Liver (tissue), 9 donors: ENCODE results near the gene CLCNKB. TPM values are rescaled to one million over a fixed set of nuclear protein-coding genes. Genes with fewer than 3 reads are reported as not detected.

Experiments
- DNase-seq: peaks from one replicate; pipeline ENCODE4 v3.0.0-alpha.2; 2017; ENCODE audit warnings: low spot score
- H3K27ac ChIP-seq, 2 donors: one replicate each; pipeline ENCODE4 v1.7.0; 2013; ENCODE audit warnings: inconsistent platforms in 2 of 2, low read length in 2 of 2, control low read depth in 1 of 2, low read depth in 1 of 2, mild to moderate bottlenecking in 1 of 2
- H3K27me3 ChIP-seq, 4 donors: one replicate each; pipeline versions ENCODE4 v1.6.1 to v1.7.0; 2013; ENCODE audit warnings: low read length in 3 of 4, inconsistent platforms in 1 of 4, mild to moderate bottlenecking in 1 of 4, moderate library complexity in 1 of 4; ENCODE audit not compliant: control insufficient read depth in 4 of 4, insufficient read depth in 4 of 4
- H3K36me3 ChIP-seq, 4 donors: one replicate each; pipeline versions ENCODE4 v1.6.1 to v1.7.0; 2013; ENCODE audit warnings: low read length in 3 of 4, mild to moderate bottlenecking in 3 of 4, low read depth in 1 of 4, moderate library complexity in 1 of 4; ENCODE audit not compliant: control insufficient read depth in 4 of 4, insufficient read depth in 3 of 4
- H3K4me1 ChIP-seq, 4 donors: one replicate each; pipeline versions ENCODE4 v1.6.1 to v1.7.0; 2013; ENCODE audit warnings: low read length in 3 of 4, mild to moderate bottlenecking in 3 of 4, moderate library complexity in 1 of 4; ENCODE audit not compliant: control insufficient read depth in 4 of 4, insufficient read depth in 4 of 4
- H3K4me3 ChIP-seq, 3 donors: one replicate each; pipeline versions ENCODE4 v1.6.1 to v1.7.0; 2013; ENCODE audit warnings: low read length in 3 of 3, control low read depth in 1 of 3, low read depth in 1 of 3, mild to moderate bottlenecking in 1 of 3
- H3K9ac ChIP-seq, 2 donors: one replicate each; pipeline ENCODE4 v1.7.0; 2013; ENCODE audit warnings: low read length in 2 of 2, mild to moderate bottlenecking in 2 of 2, moderate library complexity in 2 of 2, control low read depth in 1 of 2, low read depth in 1 of 2
- H3K9me3 ChIP-seq, 4 donors: one replicate each; pipeline versions ENCODE4 v1.6.1 to v1.7.0; 2013; ENCODE audit warnings: low read length in 3 of 4; ENCODE audit not compliant: control insufficient read depth in 4 of 4
- CTCF ChIP-seq: fragments of 150-350 bp; IDR thresholded peaks from 2 replicates; pipeline ENCODE4 v1.5.1; 2017; ENCODE audit warnings: improper control_type of control experiment, low read depth, low read length; ENCODE audit not compliant: missing input control
- EGR1 ChIP-seq, 2 donors: IDR thresholded peaks; 2 replicates each; pipeline ENCODE4 v1.6.1; 2016 to 2018; ENCODE audit warnings: antibody characterized with exemption in 2 of 2, low read depth in 2 of 2
- FOXA1 ChIP-seq: IDR thresholded peaks from 2 replicates; pipeline ENCODE4 v1.6.1; 2016; ENCODE audit warnings: antibody characterized with exemption
- FOXA2 ChIP-seq: IDR thresholded peaks from 2 replicates; pipeline ENCODE4 v1.6.1; 2016; ENCODE audit warnings: antibody characterized with exemption
- GABPA ChIP-seq, 2 donors: IDR thresholded peaks in 1 of 2; conservative IDR thresholded peaks in 1 of 2; 2 replicates each; pipeline ENCODE4 v1.6.1; 2016; ENCODE audit warnings: antibody characterized with exemption in 2 of 2, mild to moderate bottlenecking in 1 of 2, moderate library complexity in 1 of 2
- HNF4A ChIP-seq, 2 donors: conservative IDR thresholded peaks; 2 replicates each; pipeline ENCODE4 v1.6.1; 2016; ENCODE audit warnings: antibody characterized with exemption in 2 of 2, mild to moderate bottlenecking in 2 of 2
- HNF4G ChIP-seq: IDR thresholded peaks from 2 replicates; pipeline ENCODE4 v1.6.1; 2016; ENCODE audit warnings: antibody characterized with exemption
- JUND ChIP-seq, 2 donors: IDR thresholded peaks; 2 replicates each; pipeline ENCODE4 v1.6.1; 2016; ENCODE audit warnings: antibody characterized with exemption in 2 of 2
- MAX ChIP-seq: IDR thresholded peaks from 2 replicates; pipeline ENCODE4 v1.6.1; 2016; ENCODE audit warnings: antibody characterized with exemption
- NR2F2 ChIP-seq: IDR thresholded peaks from 2 replicates; pipeline ENCODE4 v1.6.1; 2016; ENCODE audit warnings: antibody characterized with exemption
- REST ChIP-seq: IDR thresholded peaks from 2 replicates; pipeline ENCODE4 v1.6.1; 2016; ENCODE audit warnings: antibody characterized with exemption, mild to moderate bottlenecking
- RXRA ChIP-seq, 2 donors: IDR thresholded peaks; 2 replicates each; pipeline ENCODE4 v1.6.1; 2017 to 2018; ENCODE audit warnings: antibody characterized with exemption in 2 of 2, mild to moderate bottlenecking in 1 of 2
- SP1 ChIP-seq: IDR thresholded peaks from 2 replicates; pipeline ENCODE4 v1.6.1; 2018; ENCODE audit warnings: antibody characterized with exemption, mild to moderate bottlenecking
- TAF1 ChIP-seq: conservative IDR thresholded peaks from 2 replicates; pipeline ENCODE4 v1.6.1; 2016; ENCODE audit warnings: antibody characterized with exemption, mild to moderate bottlenecking
- YY1 ChIP-seq: IDR thresholded peaks from 2 replicates; pipeline ENCODE4 v1.6.1; 2016; ENCODE audit warnings: antibody characterized with exemption, mild to moderate bottlenecking
- ZBTB33 ChIP-seq: IDR thresholded peaks from 2 replicates; pipeline ENCODE4 v1.6.1; 2016; ENCODE audit warnings: antibody characterized with exemption
- WGBS: extraction: QIAGEN DNeasy Blood & Tissue Kit; methylation state at CpG from one replicate; pipeline ENCODE4 v1.1.7; 2013; 5-methylcytosine and 5-hydroxymethylcytosine counted together
- polyA plus RNA-seq, 2 donors: library from polyadenylated mRNA; stranded (reverse) in 1 of 2; unstranded in 1 of 2; fragments of 200-250 nt in 1 of 2; fragments of >200 nt in 1 of 2; fragmentation: Nextera tagmentation in 1 of 2; extraction: Ambion mirVana in 1 of 2; gene quantifications; one replicate each; pipeline versions ENCODE4 v1.2.1 to v1.2.3, GENCODE V29; 2013 to 2015
- total RNA-seq, 2 donors: library from RNA; depleted of rRNA; stranded (reverse); fragments of >200 nt; gene quantifications; one replicate each; pipeline ENCODE4 v1.2.3, GENCODE V29; 2014
- TF ChIP-seq, protein P1 (sequence below): IDR thresholded peaks from 2 replicates; pipeline ENCODE4 v1.6.1; 2016; ENCODE audit warnings: antibody characterized with exemption
- donor health status: healthy.
- donor health status: healthy.
- donor health status: healthy.
- donor health status: healthy.
- donor health status: healthy.

Gene CLCNKB
- total and polyA plus RNA-seq, 4 donors = not detected

DNA sequence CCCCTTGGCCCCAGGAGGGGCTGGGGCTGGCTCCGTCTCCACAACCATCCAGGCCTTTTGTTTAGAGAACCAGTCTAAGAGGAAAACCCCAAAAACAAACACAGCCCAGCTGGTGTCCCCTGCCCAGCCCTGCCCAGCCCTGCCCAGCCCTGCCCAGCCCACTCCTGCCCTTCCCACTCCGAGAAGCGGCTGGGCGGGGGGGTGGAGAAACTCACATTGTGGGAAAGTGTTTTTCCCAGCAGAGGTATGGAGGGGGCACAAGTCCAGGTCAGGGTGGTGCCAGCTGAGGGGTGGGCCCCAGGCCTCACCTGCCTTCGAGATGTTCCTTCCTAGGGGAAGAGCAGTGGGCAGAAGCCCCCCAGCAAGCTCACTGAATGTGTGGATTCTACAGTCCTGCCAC, 39.9 kb downstream of the CLCNKB start:
- DNase-seq = no peak
- Histone ChIP-seq H3K9ac (no peak overlapping the region), H3K27me3 (no peaks in the 10 kb centered on the region), H3K36me3 (no peaks in the 10 kb centered on the region), H3K27ac (no peak overlapping the region), H3K4me3 (no peak overlapping the region), H3K9me3 (no peaks in the 10 kb centered on the region), H3K4me1 (peaks cover 0 to 7% (median 2%) of the 10 kb centered on the region in 4 donors)
- WGBS = 85% methylated on average over 5 of the region's 5 CpGs
- TF ChIP-seq TAF1 = no peak
- TF ChIP-seq HNF4A (conservative IDR thresholded peaks at IDR 0.05) = no peak
- no peak for TF ChIP-seq YY1
- TF ChIP-seq MAX = no peak
- no peak for TF ChIP-seq ZBTB33
- no peak for TF ChIP-seq SP1
- TF ChIP-seq JUND (IDR thresholded peaks at IDR 0.05) = no peak
- no peak for TF ChIP-seq NR2F2
- no peak for TF ChIP-seq FOXA1
- no peak for TF ChIP-seq REST
- TF ChIP-seq RXRA (IDR thresholded peaks at IDR 0.05) = no peak
- TF ChIP-seq, protein P1, sequence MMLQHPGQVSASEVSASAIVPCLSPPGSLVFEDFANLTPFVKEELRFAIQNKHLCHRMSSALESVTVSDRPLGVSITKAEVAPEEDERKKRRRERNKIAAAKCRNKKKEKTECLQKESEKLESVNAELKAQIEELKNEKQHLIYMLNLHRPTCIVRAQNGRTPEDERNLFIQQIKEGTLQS = no peak
- no peak for TF ChIP-seq EGR1 (IDR thresholded peaks at IDR 0.05; ENCODE audit: low read depth in 2 of 2)

DNA sequence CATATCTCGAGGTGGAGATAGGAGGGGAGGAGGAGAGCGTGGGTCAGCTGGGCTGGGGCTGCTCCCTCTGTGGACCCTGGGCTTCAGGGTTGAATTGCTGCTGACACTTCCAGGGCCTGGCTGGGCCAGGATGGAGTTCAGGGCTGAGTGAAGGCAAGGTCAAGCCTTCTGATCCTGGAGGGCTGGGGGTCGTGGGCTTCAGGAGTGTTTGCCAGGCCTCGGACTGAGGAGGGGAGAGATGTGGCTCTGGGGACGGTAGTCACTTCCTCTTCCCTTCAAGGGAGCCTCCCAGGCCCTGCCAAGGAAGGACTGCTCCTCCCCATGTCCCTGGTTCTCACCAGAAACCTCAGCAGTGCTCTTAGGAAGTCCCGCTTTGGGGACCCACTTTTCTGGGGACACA, 41.9 kb downstream of the CLCNKB start:
- TF ChIP-seq RXRA (IDR thresholded peaks at IDR 0.05) = no peak
- no peak for TF ChIP-seq CTCF
- TF ChIP-seq JUND (IDR thresholded peaks at IDR 0.05) = no peak
- no peak for TF ChIP-seq GABPA (IDR thresholded peaks at IDR 0.05 in 1 of 2, conservative IDR thresholded peaks at IDR 0.05 in 1 of 2)
- TF ChIP-seq HNF4A (conservative IDR thresholded peaks at IDR 0.05) = no peak
- no peak for TF ChIP-seq FOXA2
- no peak for TF ChIP-seq TAF1
- no peak for TF ChIP-seq HNF4G
- no peak for TF ChIP-seq NR2F2
- no peak for TF ChIP-seq EGR1 (IDR thresholded peaks at IDR 0.05; ENCODE audit: low read depth in 2 of 2)
- TF ChIP-seq YY1 = no peak
- TF ChIP-seq MAX = no peak
- TF ChIP-seq FOXA1 = no peak
- Histone ChIP-seq H3K4me3 (no peak overlapping the region), H3K27me3 (no peaks in the 10 kb centered on the region), H3K36me3 (no peaks in the 10 kb centered on the region), H3K4me1 (no peaks in the 10 kb centered on the region), H3K9ac (no peak overlapping the region), H3K9me3 (no peaks in the 10 kb centered on the region), H3K27ac (no peak overlapping the region)
- WGBS = 75% methylated on average over 6 of the region's 6 CpGs
- no peak for DNase-seq
